HEK293 (cell line): ENCODE results near the gene RPS27.
A peak's percentile ranks its signal among the peaks of the same experiment; 100 is the strongest.

ENCODE experiments used
- FEZF1 ChIP-seq: fragments of 450-650 bp; formaldehyde crosslinking; IDR thresholded peaks from 2 replicates; pipeline ENCODE4 v1.5.1; 2016; ENCODE audit warnings: missing biosample characterization, missing genetic modification characterization
- GFI1B ChIP-seq: fragments of 450-650 bp; formaldehyde crosslinking; IDR thresholded peaks from 2 replicates; pipeline ENCODE4 v1.5.1; 2016; ENCODE audit warnings: missing biosample characterization, missing genetic modification characterization
- GLIS1 ChIP-seq: fragments of 450-650 bp; formaldehyde crosslinking; IDR thresholded peaks from 2 replicates; pipeline ENCODE4 v1.5.1; 2016; ENCODE audit warnings: missing biosample characterization, missing genetic modification characterization
- GLIS2 ChIP-seq: fragments of 450-650 bp; formaldehyde crosslinking; IDR thresholded peaks from 2 replicates; pipeline ENCODE4 v1.5.1; 2016; ENCODE audit warnings: missing biosample characterization, missing genetic modification characterization
- HOXD13 ChIP-seq: sonication (generic); formaldehyde crosslinking; IDR thresholded peaks from 2 replicates; pipeline ENCODE4 v1.8.0; 2022; ENCODE audit warnings: missing genetic modification reagents, borderline replicate concordance
- SALL2 ChIP-seq: fragments of 450-650 bp; formaldehyde crosslinking; IDR thresholded peaks from 2 replicates; pipeline ENCODE4 v1.5.0; 2017; ENCODE audit warnings: missing biosample characterization, mild to moderate bottlenecking, missing genetic modification characterization, borderline replicate concordance
- SP3 ChIP-seq: fragments of 450-650 bp; formaldehyde crosslinking; IDR thresholded peaks from 2 replicates; pipeline ENCODE4 v1.5.1; 2016; ENCODE audit warnings: missing biosample characterization, missing genetic modification characterization
- SP7 ChIP-seq: fragments of 450-650 bp; formaldehyde crosslinking; IDR thresholded peaks from 2 replicates; pipeline ENCODE4 v1.5.1; 2016; ENCODE audit warnings: missing biosample characterization, missing genetic modification characterization
- WT1 ChIP-seq: fragments of 450-650 bp; formaldehyde crosslinking; IDR thresholded peaks from 2 replicates; pipeline ENCODE4 v1.5.1; 2016; ENCODE audit warnings: missing biosample characterization, missing genetic modification characterization
- ZFHX2 ChIP-seq: fragments of 450-650 bp; formaldehyde crosslinking; conservative IDR thresholded peaks from 2 replicates; pipeline ENCODE4 v1.5.1; 2016; ENCODE audit warnings: missing biosample characterization, missing genetic modification characterization
- ZNF112 ChIP-seq: fragments of 450-650 bp; formaldehyde crosslinking; IDR thresholded peaks from 2 replicates; pipeline ENCODE4 v1.5.0; 2017; ENCODE audit warnings: missing biosample characterization, missing genetic modification characterization
- ZNF133 ChIP-seq: fragments of 450-650 bp; formaldehyde crosslinking; IDR thresholded peaks from 2 replicates; pipeline ENCODE4 v1.5.1; 2016; ENCODE audit warnings: missing biosample characterization, missing genetic modification characterization
- ZNF223 ChIP-seq: fragments of 450-650 bp; formaldehyde crosslinking; IDR thresholded peaks from 2 replicates; pipeline ENCODE4 v1.5.1; 2016; ENCODE audit warnings: missing biosample characterization, missing genetic modification characterization
- ZNF341 ChIP-seq: fragments of 450-650 bp; formaldehyde crosslinking; IDR thresholded peaks from 2 replicates; pipeline ENCODE4; 2016; ENCODE audit warnings: low read depth, missing biosample characterization, missing genetic modification characterization
- ZNF391 ChIP-seq: fragments of 450-650 bp; formaldehyde crosslinking; IDR thresholded peaks from 2 replicates; pipeline ENCODE4 v1.5.1; 2016; ENCODE audit warnings: low read depth, missing biosample characterization, missing genetic modification characterization, borderline replicate concordance
- ZNF423 ChIP-seq: fragments of 450-650 bp; formaldehyde crosslinking; IDR thresholded peaks from 2 replicates; pipeline ENCODE4 v1.5.1; 2016; ENCODE audit warnings: missing biosample characterization, missing genetic modification characterization
- ZNF514 ChIP-seq: fragments of 450-650 bp; formaldehyde crosslinking; IDR thresholded peaks from 2 replicates; pipeline ENCODE4 v1.5.1; 2016; ENCODE audit warnings: missing biosample characterization, missing genetic modification characterization
- ZNF530 ChIP-seq: fragments of 450-650 bp; formaldehyde crosslinking; IDR thresholded peaks from 2 replicates; pipeline ENCODE4 v1.5.1; 2016; ENCODE audit warnings: low read depth, missing biosample characterization, missing genetic modification characterization
- ZNF596 ChIP-seq: fragments of 450-650 bp; IDR thresholded peaks from 2 replicates; pipeline ENCODE4 v1.5.0; 2018; ENCODE audit warnings: missing biosample characterization, mild to moderate bottlenecking, missing genetic modification characterization, moderate library complexity
- ZNF600 ChIP-seq: fragments of 450-650 bp; formaldehyde crosslinking; IDR thresholded peaks from 2 replicates; pipeline ENCODE4 v1.5.1; 2016; ENCODE audit warnings: missing biosample characterization, missing genetic modification characterization
- ZNF623 ChIP-seq: fragments of 450-650 bp; formaldehyde crosslinking; IDR thresholded peaks from 2 replicates; pipeline ENCODE4 v1.5.1; 2016; ENCODE audit warnings: missing biosample characterization, missing genetic modification characterization
- ZNF654 ChIP-seq: fragments of 450-650 bp; formaldehyde crosslinking; IDR thresholded peaks from 2 replicates; pipeline ENCODE4 v1.5.1; 2016; ENCODE audit warnings: low read depth, missing biosample characterization, missing genetic modification characterization
- ZNF768 ChIP-seq: fragments of 450-650 bp; formaldehyde crosslinking; IDR thresholded peaks from 2 replicates; pipeline ENCODE4 v1.5.1; 2018; ENCODE audit warnings: missing biosample characterization, mild to moderate bottlenecking, missing genetic modification characterization
- ZXDB ChIP-seq: fragments of 450-650 bp; formaldehyde crosslinking; IDR thresholded peaks from 2 replicates; pipeline ENCODE4 v1.5.1; 2016; ENCODE audit warnings: missing biosample characterization, missing genetic modification characterization
- TF ChIP-seq, protein P1 (sequence below): fragments of 450-650 bp; formaldehyde crosslinking; optimal IDR thresholded peaks from 2 replicates; pipeline ENCODE3; 2016; ENCODE audit warnings: missing biosample characterization, mild to moderate bottlenecking, missing genetic modification characterization
- TF ChIP-seq, protein P2 (sequence below): fragments of 450-650 bp; formaldehyde crosslinking; IDR thresholded peaks from 2 replicates; pipeline ENCODE4 v1.5.1; 2016; ENCODE audit warnings: missing biosample characterization, missing genetic modification characterization
- TF ChIP-seq, protein P3 (sequence below): fragments of 450-650 bp; IDR thresholded peaks from 2 replicates; pipeline ENCODE4 v1.5.1; 2018; ENCODE audit warnings: missing biosample characterization, mild to moderate bottlenecking, missing genetic modification characterization
- TF ChIP-seq, protein P4 (sequence below): fragments of 450-650 bp; formaldehyde crosslinking; IDR thresholded peaks from 2 replicates; pipeline ENCODE4 v1.5.1; 2016; ENCODE audit warnings: missing biosample characterization, missing genetic modification characterization
- TF ChIP-seq, protein P5 (sequence below): fragments of 450-650 bp; formaldehyde crosslinking; IDR thresholded peaks from 2 replicates; pipeline ENCODE4 v1.5.1; 2017; ENCODE audit warnings: missing biosample characterization, missing genetic modification characterization

RPS27 gene

DNA sequence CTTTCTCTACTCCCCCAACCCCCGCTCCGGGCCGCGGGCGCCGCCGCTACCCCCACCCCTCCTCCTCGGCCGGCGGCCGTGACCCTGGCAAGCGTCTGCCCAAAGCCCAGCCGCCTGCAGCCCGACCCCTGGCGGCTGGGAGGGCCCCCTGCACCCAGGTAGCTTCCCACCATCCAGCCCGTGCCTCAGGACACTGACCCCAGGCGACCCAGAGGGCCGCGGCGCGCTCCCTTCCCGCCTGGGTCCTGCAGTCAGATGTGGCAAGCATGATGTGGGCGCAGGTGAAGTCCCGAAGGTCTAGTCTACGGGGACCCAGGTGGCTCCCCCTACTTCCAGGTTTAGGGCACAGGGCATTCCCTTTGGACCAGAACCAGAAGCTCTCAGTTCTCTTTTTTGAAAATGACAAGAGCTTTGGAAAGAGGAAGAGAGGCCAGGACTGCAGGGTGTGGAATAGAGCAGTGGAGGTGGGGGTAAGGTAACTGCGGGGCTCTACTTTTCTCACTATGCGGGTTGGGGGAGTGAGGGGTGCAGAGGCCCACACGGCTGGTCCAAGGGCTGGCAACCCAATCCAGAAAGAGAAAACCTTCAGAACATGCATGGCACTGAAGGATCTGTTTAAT, 43.8 kb upstream of the RPS27 start, which contains the start of gene DENND4B (continued):
- TF ChIP-seq ZNF423 (tag by site-specific recombination), result no peak
- TF ChIP-seq ZNF223 (tag by site-specific recombination), result no peak
- TF ChIP-seq, protein P1, sequence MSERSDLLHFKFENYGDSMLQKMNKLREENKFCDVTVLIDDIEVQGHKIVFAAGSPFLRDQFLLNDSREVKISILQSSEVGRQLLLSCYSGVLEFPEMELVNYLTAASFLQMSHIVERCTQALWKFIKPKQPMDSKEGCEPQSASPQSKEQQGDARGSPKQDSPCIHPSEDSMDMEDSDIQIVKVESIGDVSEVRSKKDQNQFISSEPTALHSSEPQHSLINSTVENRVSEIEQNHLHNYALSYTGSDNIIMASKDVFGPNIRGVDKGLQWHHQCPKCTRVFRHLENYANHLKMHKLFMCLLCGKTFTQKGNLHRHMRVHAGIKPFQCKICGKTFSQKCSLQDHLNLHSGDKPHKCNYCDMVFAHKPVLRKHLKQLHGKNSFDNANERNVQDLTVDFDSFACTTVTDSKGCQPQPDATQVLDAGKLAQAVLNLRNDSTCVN (tag by site-specific recombination), result no peak
- TF ChIP-seq SP3, result no peak
- TF ChIP-seq, protein P2, sequence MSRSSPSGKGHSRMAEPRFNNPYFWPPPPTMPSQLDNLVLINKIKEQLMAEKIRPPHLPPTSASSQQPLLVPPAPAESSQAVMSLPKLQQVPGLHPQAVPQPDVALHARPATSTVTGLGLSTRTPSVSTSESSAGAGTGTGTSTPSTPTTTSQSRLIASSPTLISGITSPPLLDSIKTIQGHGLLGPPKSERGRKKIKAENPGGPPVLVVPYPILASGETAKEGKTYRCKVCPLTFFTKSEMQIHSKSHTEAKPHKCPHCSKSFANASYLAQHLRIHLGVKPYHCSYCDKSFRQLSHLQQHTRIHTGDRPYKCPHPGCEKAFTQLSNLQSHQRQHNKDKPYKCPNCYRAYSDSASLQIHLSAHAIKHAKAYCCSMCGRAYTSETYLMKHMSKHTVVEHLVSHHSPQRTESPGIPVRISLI, result no peak
- no peak for TF ChIP-seq ZNF112 (tag by site-specific recombination)
- TF ChIP-seq ZNF623 (tag by site-specific recombination), result no peak
- no peak for TF ChIP-seq HOXD13
- TF ChIP-seq ZNF133, result no peak
- no peak; the same call in 1 of the 2 replicates for TF ChIP-seq GLIS1 (tag by site-specific recombination)
- TF ChIP-seq GFI1B (tag by site-specific recombination), result no peak
- TF ChIP-seq ZXDB, result peak; percentile 39
- no peak for TF ChIP-seq ZNF391
- peak; percentile 49; the same call in 1 of the 2 replicates for TF ChIP-seq SP7 (tag by site-specific recombination)
- TF ChIP-seq ZNF768 (tag by site-specific recombination), result no peak
- TF ChIP-seq GLIS2 (tag by site-specific recombination), result no peak; the same call in 1 of the 2 replicates
- no peak for TF ChIP-seq ZNF514 (tag by site-specific recombination)
- no peak for TF ChIP-seq WT1
- TF ChIP-seq ZNF341 (tag by site-specific recombination), result no peak
- no peak for TF ChIP-seq ZNF596 (tag by site-specific recombination)
- no peak for TF ChIP-seq FEZF1 (tag by site-specific recombination)
- no peak for TF ChIP-seq ZNF654 (tag by site-specific recombination)
- TF ChIP-seq ZNF530 (tag by site-specific recombination), result no peak
- TF ChIP-seq, protein P3, sequence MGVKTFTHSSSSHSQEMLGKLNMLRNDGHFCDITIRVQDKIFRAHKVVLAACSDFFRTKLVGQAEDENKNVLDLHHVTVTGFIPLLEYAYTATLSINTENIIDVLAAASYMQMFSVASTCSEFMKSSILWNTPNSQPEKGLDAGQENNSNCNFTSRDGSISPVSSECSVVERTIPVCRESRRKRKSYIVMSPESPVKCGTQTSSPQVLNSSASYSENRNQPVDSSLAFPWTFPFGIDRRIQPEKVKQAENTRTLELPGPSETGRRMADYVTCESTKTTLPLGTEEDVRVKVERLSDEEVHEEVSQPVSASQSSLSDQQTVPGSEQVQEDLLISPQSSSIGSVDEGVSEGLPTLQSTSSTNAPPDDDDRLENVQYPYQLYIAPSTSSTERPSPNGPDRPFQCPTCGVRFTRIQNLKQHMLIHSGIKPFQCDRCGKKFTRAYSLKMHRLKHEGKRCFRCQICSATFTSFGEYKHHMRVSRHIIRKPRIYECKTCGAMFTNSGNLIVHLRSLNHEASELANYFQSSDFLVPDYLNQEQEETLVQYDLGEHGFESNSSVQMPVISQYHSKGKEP (tag by site-specific recombination), result no peak
- TF ChIP-seq ZFHX2, result no peak
- no peak for TF ChIP-seq SALL2 (tag by site-specific recombination)
- peak; percentile 95 for TF ChIP-seq ZNF600 (tag by site-specific recombination)
- TF ChIP-seq, protein P4, sequence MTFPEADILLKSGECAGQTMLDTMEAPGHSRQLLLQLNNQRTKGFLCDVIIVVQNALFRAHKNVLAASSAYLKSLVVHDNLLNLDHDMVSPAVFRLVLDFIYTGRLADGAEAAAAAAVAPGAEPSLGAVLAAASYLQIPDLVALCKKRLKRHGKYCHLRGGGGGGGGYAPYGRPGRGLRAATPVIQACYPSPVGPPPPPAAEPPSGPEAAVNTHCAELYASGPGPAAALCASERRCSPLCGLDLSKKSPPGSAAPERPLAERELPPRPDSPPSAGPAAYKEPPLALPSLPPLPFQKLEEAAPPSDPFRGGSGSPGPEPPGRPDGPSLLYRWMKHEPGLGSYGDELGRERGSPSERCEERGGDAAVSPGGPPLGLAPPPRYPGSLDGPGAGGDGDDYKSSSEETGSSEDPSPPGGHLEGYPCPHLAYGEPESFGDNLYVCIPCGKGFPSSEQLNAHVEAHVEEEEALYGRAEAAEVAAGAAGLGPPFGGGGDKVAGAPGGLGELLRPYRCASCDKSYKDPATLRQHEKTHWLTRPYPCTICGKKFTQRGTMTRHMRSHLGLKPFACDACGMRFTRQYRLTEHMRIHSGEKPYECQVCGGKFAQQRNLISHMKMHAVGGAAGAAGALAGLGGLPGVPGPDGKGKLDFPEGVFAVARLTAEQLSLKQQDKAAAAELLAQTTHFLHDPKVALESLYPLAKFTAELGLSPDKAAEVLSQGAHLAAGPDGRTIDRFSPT, result peak; percentile 77
- TF ChIP-seq, protein P5, sequence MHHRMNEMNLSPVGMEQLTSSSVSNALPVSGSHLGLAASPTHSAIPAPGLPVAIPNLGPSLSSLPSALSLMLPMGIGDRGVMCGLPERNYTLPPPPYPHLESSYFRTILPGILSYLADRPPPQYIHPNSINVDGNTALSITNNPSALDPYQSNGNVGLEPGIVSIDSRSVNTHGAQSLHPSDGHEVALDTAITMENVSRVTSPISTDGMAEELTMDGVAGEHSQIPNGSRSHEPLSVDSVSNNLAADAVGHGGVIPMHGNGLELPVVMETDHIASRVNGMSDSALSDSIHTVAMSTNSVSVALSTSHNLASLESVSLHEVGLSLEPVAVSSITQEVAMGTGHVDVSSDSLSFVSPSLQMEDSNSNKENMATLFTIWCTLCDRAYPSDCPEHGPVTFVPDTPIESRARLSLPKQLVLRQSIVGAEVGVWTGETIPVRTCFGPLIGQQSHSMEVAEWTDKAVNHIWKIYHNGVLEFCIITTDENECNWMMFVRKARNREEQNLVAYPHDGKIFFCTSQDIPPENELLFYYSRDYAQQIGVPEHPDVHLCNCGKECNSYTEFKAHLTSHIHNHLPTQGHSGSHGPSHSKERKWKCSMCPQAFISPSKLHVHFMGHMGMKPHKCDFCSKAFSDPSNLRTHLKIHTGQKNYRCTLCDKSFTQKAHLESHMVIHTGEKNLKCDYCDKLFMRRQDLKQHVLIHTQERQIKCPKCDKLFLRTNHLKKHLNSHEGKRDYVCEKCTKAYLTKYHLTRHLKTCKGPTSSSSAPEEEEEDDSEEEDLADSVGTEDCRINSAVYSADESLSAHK (tag by site-specific recombination), result no peak
